Keratinocyte (primary cell): Measurements from ENCODE around the gene ACVR1B.

Source experiments
- CTCF ChIP-seq, 3 experiments: IDR thresholded peaks in 1 of 3; conservative IDR thresholded peaks in 1 of 3; optimal IDR thresholded peaks in 1 of 3; 2 replicates in 2 of 3; 3 replicates in 1 of 3; pipeline versions ENCODE3 to v1.5.1; 2011; ENCODE audit warnings: low read length in 3 of 3, mild to moderate bottlenecking in 3 of 3, moderate library complexity in 2 of 3, control low read depth in 1 of 3, inconsistent platforms in 1 of 3; ENCODE audit not compliant: insufficient read depth in 2 of 3; ENCODE audit errors: extremely low read depth in 1 of 3
- EZH2 ChIP-seq: IDR thresholded peaks from one replicate; pipeline ENCODE4 v1.6.1; 2012; ENCODE audit warnings: inconsistent platforms, mild to moderate bottlenecking, low read length, moderate library complexity

GRCh38 chr12:51960488-51960887, 9.0 kb downstream of the ACVR1B start:
- TF ChIP-seq CTCF (optimal IDR thresholded peaks at IDR 0.05 in 1 of 3, IDR thresholded peaks at IDR 0.05 in 1 of 3, conservative IDR thresholded peaks at IDR 0.05 in 1 of 3; ENCODE audit: extremely low read depth in 1 of 3, insufficient read depth in 2 of 3, low read length in 3 of 3) = no peak
- TF ChIP-seq EZH2 = no peak
